Caki2 (cell line): ENCODE data around the gene P3R3URF. TPM values are rescaled to one million over a fixed set of nuclear protein-coding genes. Genes with fewer than 3 reads are reported as not detected.

Experiments used
- DNase-seq: peaks from one replicate; pipeline ENCODE4 v3.0.0-alpha.2; 2015; ENCODE audit warnings: low read depth
- in situ Hi-C: cut with HindIII; loops from 2 replicates; pipeline ENCODE4 v1.10.0; 2016; ENCODE audit warnings: low sequenced_read_pairs, low pct_unique_long_range_greater_than_20kb, mixed read lengths
- total RNA-seq: library from RNA; depleted of rRNA; stranded (reverse); fragments of >200 nt; shearing (Covaris generic); gene quantifications from 2 replicates; pipeline ENCODE4 v1.2.3, GENCODE V29; 2014; ENCODE audit warnings: low replicate concordance

The P3R3URF gene
- total RNA-seq, 1 experiment from 2014 or later = not detected

GRCh38 chr1:46180082-46180616 is 3.9 kb upstream of the P3R3URF start:
- in situ Hi-C loops = no loop called here
- DNase-seq = peak; percentile 66

GRCh38 chr1:46179138-46180081 is 3.1 kb upstream of the P3R3URF start:
- DNase-seq = peak; percentile 82
- in situ Hi-C loops = no loop called here

- in situ Hi-C loops = no loop called here
- no peak for DNase-seq
These were observed 1.0 kb downstream of the P3R3URF start for GRCh38 chr1:46175243-46175642.

GRCh38 chr1:46174448-46175231 is 1.6 kb downstream of the P3R3URF start, which contains the start of gene TSPAN1:
TSPAN1 (plus strand) TSS chr1:46175087; CDS start chr1:46181108, 6,021 bp downstream.
- DNase-seq = no peak

GRCh38 chr1:46173361-46173856 is 2.9 kb downstream of the P3R3URF start:
- no peak for DNase-seq
- in situ Hi-C loops = no loop called here

More at GRCh38 chr1:46174448-46175231, 1.6 kb downstream of the P3R3URF start, which contains the start of gene TSPAN1:
- in situ Hi-C loops = no loop called here

GRCh38 chr1:46172321-46172720 is 4.0 kb downstream of the P3R3URF start:
- in situ Hi-C loops = no loop called here
- no peak for DNase-seq

- in situ Hi-C loops = no loop called here
- DNase-seq = no peak
These were observed 4.4 kb downstream of the P3R3URF start for GRCh38 chr1:46171871-46172270.

- in situ Hi-C loops = no loop called here
- DNase-seq = no peak
These were observed 4.9 kb downstream of the P3R3URF start for GRCh38 chr1:46171351-46171750.

- DNase-seq = no peak
- in situ Hi-C loops = no loop called here
These were observed 6.4 kb downstream of the P3R3URF start for GRCh38 chr1:46169811-46170454.

- in situ Hi-C loops = no loop called here
- no peak for DNase-seq
These were observed 7.8 kb downstream of the P3R3URF start for GRCh38 chr1:46168477-46168876.

GRCh38 chr1:46166521-46167462 is 9.5 kb downstream of the P3R3URF start:
- no peak for DNase-seq
- in situ Hi-C loops = no loop called here

- in situ Hi-C loops = no loop called here
- no peak for DNase-seq
These were observed 16.1 kb downstream of the P3R3URF start for GRCh38 chr1:46160212-46160611.

- in situ Hi-C loops = no loop called here
- no peak for DNase-seq
These were observed 16.8 kb downstream of the P3R3URF start for GRCh38 chr1:46159516-46159915.

- DNase-seq = no peak
- in situ Hi-C loops = no loop called here
These were observed 17.7 kb downstream of the P3R3URF start for GRCh38 chr1:46158312-46159281.

- in situ Hi-C loops = no loop called here
- DNase-seq = no peak
These were observed 18.4 kb downstream of the P3R3URF start for GRCh38 chr1:46157916-46158311.

- in situ Hi-C loops = no loop called here
- no peak for DNase-seq
These were observed 22.6 kb downstream of the P3R3URF start for GRCh38 chr1:46153732-46154131.
